PFSK-1 (cell line): ENCODE data around the gene ZNF468.

Experiments used
- POLR2AphosphoS5 ChIP-seq: IDR thresholded peaks from 2 replicates; pipeline ENCODE4 v1.6.1; 2012; ENCODE audit warnings: low read depth, mild to moderate bottlenecking, control low read depth, low read length, moderate library complexity
- SIN3A ChIP-seq: IDR thresholded peaks from 2 replicates; pipeline ENCODE4 v1.6.1; 2012; ENCODE audit warnings: mild to moderate bottlenecking, low read length, moderate library complexity, borderline replicate concordance; ENCODE audit not compliant: insufficient read depth

GRCh38 chr19:52891336-52891735, 33.9 kb upstream of the ZNF468 start:
- TF ChIP-seq SIN3A: no peak
- no peak for TF ChIP-seq POLR2AphosphoS5
